ENCODE measurements around the gene IFT52.

DNA sequence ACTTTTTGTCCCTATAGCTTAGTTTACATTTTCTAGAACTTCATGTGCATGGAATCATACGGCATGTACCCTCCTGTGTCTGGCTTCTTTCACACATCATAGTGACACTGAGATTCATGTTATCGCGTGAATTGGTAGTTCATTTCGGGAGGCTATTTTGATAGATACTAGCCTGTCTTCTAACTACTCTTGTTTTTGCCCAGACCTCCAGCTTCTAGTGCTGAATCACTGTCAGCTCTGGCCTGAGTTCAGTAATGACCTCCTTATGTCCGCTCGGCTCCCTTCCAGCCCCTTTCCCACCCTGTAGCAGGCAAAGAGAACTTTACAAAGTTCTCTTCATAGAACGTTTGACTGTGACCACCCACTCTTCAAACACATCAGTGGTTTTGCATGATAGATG, 90.2 kb downstream of the IFT52 start:
- TF ChIP-seq, protein P1, sequence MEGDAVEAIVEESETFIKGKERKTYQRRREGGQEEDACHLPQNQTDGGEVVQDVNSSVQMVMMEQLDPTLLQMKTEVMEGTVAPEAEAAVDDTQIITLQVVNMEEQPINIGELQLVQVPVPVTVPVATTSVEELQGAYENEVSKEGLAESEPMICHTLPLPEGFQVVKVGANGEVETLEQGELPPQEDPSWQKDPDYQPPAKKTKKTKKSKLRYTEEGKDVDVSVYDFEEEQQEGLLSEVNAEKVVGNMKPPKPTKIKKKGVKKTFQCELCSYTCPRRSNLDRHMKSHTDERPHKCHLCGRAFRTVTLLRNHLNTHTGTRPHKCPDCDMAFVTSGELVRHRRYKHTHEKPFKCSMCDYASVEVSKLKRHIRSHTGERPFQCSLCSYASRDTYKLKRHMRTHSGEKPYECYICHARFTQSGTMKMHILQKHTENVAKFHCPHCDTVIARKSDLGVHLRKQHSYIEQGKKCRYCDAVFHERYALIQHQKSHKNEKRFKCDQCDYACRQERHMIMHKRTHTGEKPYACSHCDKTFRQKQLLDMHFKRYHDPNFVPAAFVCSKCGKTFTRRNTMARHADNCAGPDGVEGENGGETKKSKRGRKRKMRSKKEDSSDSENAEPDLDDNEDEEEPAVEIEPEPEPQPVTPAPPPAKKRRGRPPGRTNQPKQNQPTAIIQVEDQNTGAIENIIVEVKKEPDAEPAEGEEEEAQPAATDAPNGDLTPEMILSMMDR (IDR thresholded peaks at IDR 0.05): no peak
- no peak for TF ChIP-seq POLR2A (IDR thresholded peaks at IDR 0.05)

All from heart left ventricle (tissue), 13 donors.